ENCODE results near the gene MRPL14.

Gene MRPL14

GRCh38 chr6:44162876-44163625 lies 35.8 kb upstream of the MRPL14 start:
- no peak overlapping the region for H3K4me3 ChIP-seq (ENCODE audit: low read length)
- no peaks in the 10 kb centered on the region for H3K9me2 ChIP-seq (replicated peaks; ENCODE audit: control insufficient read depth, low read length)
- H3K4me2 ChIP-seq (ENCODE audit: low read length) = no peak overlapping the region
- no peaks in the 10 kb centered on the region for H3K9me3 ChIP-seq (ENCODE audit: control insufficient read depth, insufficient read depth, low read length)
- TF ChIP-seq EZH2phosphoT487 (IDR thresholded peaks at IDR 0.05; ENCODE audit: borderline replicate concordance, low read length) (no peak), CTCF (IDR thresholded peaks at IDR 0.05; ENCODE audit: low read depth, low read length, poor library complexity, severe bottlenecking) (no peak)
- no peaks in the 10 kb centered on the region for H3K4me1 ChIP-seq (ENCODE audit: control insufficient read depth, low read length)
- no peaks in the 10 kb centered on the region for H3F3A ChIP-seq (ENCODE audit: control insufficient read depth, insufficient read depth)
- H3K79me2 ChIP-seq (ENCODE audit: control insufficient read depth, low read length) = no peaks in the 10 kb centered on the region
- H3K36me3 ChIP-seq (ENCODE audit: control insufficient read depth, low read length) = no peaks in the 10 kb centered on the region
- H4K20me1 ChIP-seq (ENCODE audit: control insufficient read depth, insufficient read depth, low read depth, low read length) = no peaks in the 10 kb centered on the region
- peaks cover 47% of the 10 kb centered on the region for H3K27me3 ChIP-seq (ENCODE audit: control insufficient read depth, low read length)
- no peak overlapping the region for H3K27ac ChIP-seq (ENCODE audit: low read depth, low read length)

- Histone ChIP-seq H3K9me2 (replicated peaks; ENCODE audit: control insufficient read depth, low read length) (no peaks in the 10 kb centered on the region), H3K79me2 (ENCODE audit: control insufficient read depth, low read length) (no peaks in the 10 kb centered on the region), H3K36me3 (ENCODE audit: control insufficient read depth, low read length) (no peaks in the 10 kb centered on the region), H4K20me1 (ENCODE audit: control insufficient read depth, insufficient read depth, low read depth, low read length) (no peaks in the 10 kb centered on the region), H3K27me3 (ENCODE audit: control insufficient read depth, low read length) (peaks cover 47% of the 10 kb centered on the region), H3F3A (ENCODE audit: control insufficient read depth, insufficient read depth) (no peaks in the 10 kb centered on the region), H3K27ac (ENCODE audit: low read depth, low read length) (no peak overlapping the region), H3K4me3 (ENCODE audit: low read length) (no peak overlapping the region), H3K9me3 (ENCODE audit: control insufficient read depth, insufficient read depth, low read length) (no peaks in the 10 kb centered on the region), H3K4me2 (ENCODE audit: low read length) (no peak overlapping the region), H3K4me1 (ENCODE audit: control insufficient read depth, low read length) (no peaks in the 10 kb centered on the region)
- TF ChIP-seq EZH2phosphoT487 (IDR thresholded peaks at IDR 0.05; ENCODE audit: borderline replicate concordance, low read length) (no peak), CTCF (IDR thresholded peaks at IDR 0.05; ENCODE audit: low read depth, low read length, poor library complexity, severe bottlenecking) (no peak)
Measured at GRCh38 chr6:44161997-44162338, 34.7 kb upstream of the MRPL14 start.

- H3F3A ChIP-seq (ENCODE audit: control insufficient read depth, insufficient read depth) = no peaks in the 10 kb centered on the region
- H3K36me3 ChIP-seq (ENCODE audit: control insufficient read depth, low read length) = no peaks in the 10 kb centered on the region
- H4K20me1 ChIP-seq (ENCODE audit: control insufficient read depth, insufficient read depth, low read depth, low read length) = no peaks in the 10 kb centered on the region
- no peaks in the 10 kb centered on the region for H3K4me1 ChIP-seq (ENCODE audit: control insufficient read depth, low read length)
- H3K27me3 ChIP-seq (ENCODE audit: control insufficient read depth, low read length) = peaks cover 24% of the 10 kb centered on the region
- H3K9me3 ChIP-seq (ENCODE audit: control insufficient read depth, insufficient read depth, low read length) = no peaks in the 10 kb centered on the region
- TF ChIP-seq EZH2phosphoT487 (IDR thresholded peaks at IDR 0.05; ENCODE audit: borderline replicate concordance, low read length) (no peak), CTCF (IDR thresholded peaks at IDR 0.05; ENCODE audit: low read depth, low read length, poor library complexity, severe bottlenecking) (no peak)
- H3K79me2 ChIP-seq (ENCODE audit: control insufficient read depth, low read length) = no peaks in the 10 kb centered on the region
- H3K4me3 ChIP-seq (ENCODE audit: low read length) = no peak within 1 kb of the TSS
- no peaks in the 10 kb centered on the region for H3K9me2 ChIP-seq (replicated peaks; ENCODE audit: control insufficient read depth, low read length)
- no peak within 1 kb of the TSS for H3K4me2 ChIP-seq (ENCODE audit: low read length)
- no peak within 1 kb of the TSS for H3K27ac ChIP-seq (ENCODE audit: low read depth, low read length)
Measured at GRCh38 chr6:44158770-44159228, 31.5 kb upstream of the MRPL14 start, which contains the start of gene CAPN11. TSS of gene CAPN11 (plus strand) at chr6:44158820. CDS start at chr6:44158849, 29 bp downstream.
